Trophoblast cell (in vitro differentiated cells and primary cell): ENCODE data around the gene BCAT1.
"Not testable (repeated sequence)": the region's sequence is repeated elsewhere in the genome, so short reads cannot be mapped to it uniquely, and the experiment has no call there.

Experiments used
- DNase-seq, 2 donors: peaks; one replicate each; pipeline ENCODE4 v3.0.0-alpha.2; 2016
- H2AFZ ChIP-seq: 2 replicates; pipeline ENCODE4 v1.6.1; 2013; ENCODE audit warnings: low read length, moderate library complexity, mild to moderate bottlenecking; ENCODE audit not compliant: insufficient read depth, poor library complexity
- H2AK5ac ChIP-seq: 2 replicates; pipeline ENCODE4 v1.6.1; 2013; ENCODE audit warnings: mild to moderate bottlenecking, low read length
- H2BK120ac ChIP-seq: 2 replicates; pipeline ENCODE4 v1.6.1; 2013; ENCODE audit warnings: low read length, mild to moderate bottlenecking, moderate library complexity; ENCODE audit not compliant: insufficient read depth, poor library complexity
- H2BK12ac ChIP-seq: 2 replicates; pipeline ENCODE4 v1.6.1; 2013; ENCODE audit warnings: mild to moderate bottlenecking, low read length, moderate library complexity
- H2BK5ac ChIP-seq: 2 replicates; pipeline ENCODE4 v1.6.1; 2013; ENCODE audit warnings: low read length, low read depth, moderate library complexity, mild to moderate bottlenecking; ENCODE audit not compliant: poor library complexity
- H3K14ac ChIP-seq: 2 replicates; pipeline ENCODE4 v1.6.1; 2013; ENCODE audit warnings: mild to moderate bottlenecking, low read length
- H3K18ac ChIP-seq: 2 replicates; pipeline ENCODE4 v1.6.1; 2013; ENCODE audit warnings: mild to moderate bottlenecking, low read length
- H3K23ac ChIP-seq: 2 replicates; pipeline ENCODE4 v1.6.1; 2013; ENCODE audit warnings: low read length
- H3K27ac ChIP-seq: 2 replicates; pipeline ENCODE4 v1.5.1; 2013; ENCODE audit warnings: low read depth, mild to moderate bottlenecking, inconsistent platforms, low read length, moderate library complexity
- H3K27me3 ChIP-seq: 2 replicates; pipeline ENCODE4 v1.6.1; 2013; ENCODE audit warnings: inconsistent platforms, mild to moderate bottlenecking, low read length, moderate library complexity; ENCODE audit not compliant: insufficient read depth
- H3K36me3 ChIP-seq, 2 experiments: 1 replicate in 1 of 2; 2 replicates in 1 of 2; pipeline ENCODE4 v1.6.1; 2013; ENCODE audit warnings: low read length in 2 of 2, mild to moderate bottlenecking in 2 of 2, moderate library complexity in 1 of 2; ENCODE audit not compliant: insufficient read depth in 2 of 2, control insufficient read depth in 1 of 2
- H3K4ac ChIP-seq: 2 replicates; pipeline ENCODE4 v1.6.1; 2013; ENCODE audit warnings: low read depth, mild to moderate bottlenecking, low read length, moderate library complexity
- H3K4me1 ChIP-seq, 2 experiments: 1 replicate in 1 of 2; 2 replicates in 1 of 2; pipeline ENCODE4 v1.6.1; 2013; ENCODE audit warnings: low read length in 2 of 2, mild to moderate bottlenecking in 2 of 2, moderate library complexity in 1 of 2; ENCODE audit not compliant: insufficient read depth in 2 of 2, control insufficient read depth in 1 of 2
- H3K4me2 ChIP-seq: 2 replicates; pipeline ENCODE4 v1.6.1; 2013; ENCODE audit warnings: inconsistent platforms, mild to moderate bottlenecking, low read length, moderate library complexity
- H3K4me3 ChIP-seq: 2 replicates; pipeline ENCODE4 v1.5.1; 2013; ENCODE audit warnings: mild to moderate bottlenecking, low read depth, low read length, inconsistent platforms
- H3K79me1 ChIP-seq: one replicate; pipeline ENCODE4 v1.6.1; 2013; ENCODE audit warnings: low read length
- H3K79me2 ChIP-seq: 2 replicates; pipeline ENCODE4 v1.6.1; 2013; ENCODE audit warnings: low read length, mild to moderate bottlenecking; ENCODE audit not compliant: control insufficient read depth, insufficient read depth, poor library complexity
- H3K9ac ChIP-seq: 2 replicates; pipeline ENCODE4 v1.6.1; 2013; ENCODE audit warnings: mild to moderate bottlenecking, low read length
- H3K9me3 ChIP-seq: 2 replicates; pipeline ENCODE4 v1.6.1; 2013; ENCODE audit warnings: low read depth, mild to moderate bottlenecking, control low read depth, inconsistent platforms, low read length; ENCODE audit not compliant: insufficient read depth
- H4K12ac ChIP-seq: 2 replicates; pipeline ENCODE4 v1.6.1; 2013; ENCODE audit warnings: low read depth, mild to moderate bottlenecking, low read length, moderate library complexity
- H4K8ac ChIP-seq: 2 replicates; pipeline ENCODE4 v1.6.1; 2013; ENCODE audit warnings: low read depth, mild to moderate bottlenecking, low read length, moderate library complexity
- H4K91ac ChIP-seq: one replicate; pipeline ENCODE4 v1.6.1; 2013; ENCODE audit warnings: low read depth, mild to moderate bottlenecking, low read length, moderate library complexity
- WGBS: extraction: QIAGEN DNeasy Blood & Tissue Kit; methylation state at CpG from one replicate; pipeline ENCODE4 v1.1.7; 2013; ENCODE audit warnings: missing lambda C conversion rate; ENCODE audit not compliant: insufficient read length, insufficient coverage; ENCODE audit errors: extremely low coverage; 5-methylcytosine and 5-hydroxymethylcytosine counted together

BCAT1 gene

DNA sequence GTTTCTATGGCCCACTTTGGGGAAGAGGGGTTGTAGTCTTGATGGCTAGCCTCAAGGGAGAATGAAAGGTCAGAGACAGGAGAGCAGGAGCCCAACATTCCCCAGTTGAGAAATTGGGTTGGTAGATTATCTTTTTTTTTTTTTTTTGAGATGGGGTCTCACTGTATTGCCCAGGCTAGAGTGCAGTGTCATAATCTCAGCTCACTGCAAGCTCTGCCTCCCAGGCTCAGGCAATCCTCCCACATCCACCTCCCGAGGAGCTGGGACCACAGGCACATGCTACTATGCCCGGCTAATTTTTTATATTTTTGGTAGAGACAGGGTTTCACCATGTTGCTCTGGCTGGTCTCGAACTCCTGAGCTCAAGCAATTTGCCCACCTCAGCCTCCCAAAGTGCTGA is 34.9 kb downstream of the BCAT1 start:
- Histone ChIP-seq H3K9me3 (no peaks in the 10 kb centered on the region), H3K27me3 (no peaks in the 10 kb centered on the region), H4K91ac (no peak overlapping the region), H3K4me2 (no peak overlapping the region), H3K36me3 (peaks cover 3 to 4% of the 10 kb centered on the region in 2 experiments), H2AK5ac (no peak overlapping the region), H2BK120ac (no peak overlapping the region), H3K14ac (no peak overlapping the region), H2BK12ac (no peak overlapping the region), H3K79me1 (no peaks in the 10 kb centered on the region), H3K23ac (no peak overlapping the region), H3K4ac (no peak overlapping the region), H3K18ac (no peak overlapping the region), H4K12ac (no peak overlapping the region), H2BK5ac (no peak overlapping the region), H3K4me1 (peaks cover 0 to 14% of the 10 kb centered on the region in 2 experiments), H2AFZ (no peak overlapping the region), H4K8ac (no peak overlapping the region), H3K79me2 (peaks cover 2% of the 10 kb centered on the region), H3K9ac (no peak overlapping the region), H3K4me3 (no peak overlapping the region), H3K27ac (no peak overlapping the region)
- no CpG with 5 or more reads among the region's 3 CpGs for WGBS
- no peak for DNase-seq

DNA sequence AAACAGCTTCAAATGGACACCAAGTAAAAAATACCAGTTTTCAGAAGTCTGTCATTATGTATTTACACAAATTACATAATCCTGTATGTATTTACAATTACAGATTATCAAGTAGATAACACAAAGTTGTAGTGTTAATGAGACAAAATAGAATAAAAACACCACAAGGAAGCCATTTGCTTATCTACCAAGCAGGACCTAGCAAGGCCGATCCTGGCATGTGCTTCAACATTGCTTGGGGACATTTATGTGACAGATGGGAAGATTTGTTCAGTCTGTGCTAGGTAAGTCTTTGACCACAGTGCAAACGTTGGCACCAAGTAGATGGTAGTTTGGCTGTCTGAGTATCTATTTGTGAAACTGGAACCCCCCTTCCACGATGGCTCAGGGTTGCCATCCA is 35.8 kb downstream of the BCAT1 start:
- no peak overlapping the region for H4K12ac ChIP-seq
- peaks cover 2% of the 10 kb centered on the region for H3K79me2 ChIP-seq
- no peak overlapping the region for H3K27ac ChIP-seq
- no peak overlapping the region for H3K4ac ChIP-seq
- H3K14ac ChIP-seq, result no peak overlapping the region
- H3K23ac ChIP-seq, result no peak overlapping the region
- H3K27me3 ChIP-seq, result no peaks in the 10 kb centered on the region
- H3K18ac ChIP-seq, result no peak overlapping the region
- no peak overlapping the region for H2AFZ ChIP-seq
- H3K9me3 ChIP-seq, result no peaks in the 10 kb centered on the region
- no CpG with 5 or more reads among the region's 3 CpGs for WGBS
- no peaks in the 10 kb centered on the region for H3K79me1 ChIP-seq
- H3K36me3 ChIP-seq, result peaks cover 3 to 4% of the 10 kb centered on the region in 2 experiments
- H4K91ac ChIP-seq, result no peak overlapping the region
- no peak overlapping the region for H3K4me3 ChIP-seq
- no peak overlapping the region for H4K8ac ChIP-seq
- H3K9ac ChIP-seq, result no peak overlapping the region
- no peak overlapping the region for H3K4me2 ChIP-seq
- H3K4me1 ChIP-seq, result peaks cover 0 to 14% of the 10 kb centered on the region in 2 experiments
- H2BK5ac ChIP-seq, result no peak overlapping the region
- no peak for DNase-seq
- H2AK5ac ChIP-seq, result no peak overlapping the region
- no peak overlapping the region for H2BK120ac ChIP-seq
- H2BK12ac ChIP-seq, result no peak overlapping the region

DNA sequence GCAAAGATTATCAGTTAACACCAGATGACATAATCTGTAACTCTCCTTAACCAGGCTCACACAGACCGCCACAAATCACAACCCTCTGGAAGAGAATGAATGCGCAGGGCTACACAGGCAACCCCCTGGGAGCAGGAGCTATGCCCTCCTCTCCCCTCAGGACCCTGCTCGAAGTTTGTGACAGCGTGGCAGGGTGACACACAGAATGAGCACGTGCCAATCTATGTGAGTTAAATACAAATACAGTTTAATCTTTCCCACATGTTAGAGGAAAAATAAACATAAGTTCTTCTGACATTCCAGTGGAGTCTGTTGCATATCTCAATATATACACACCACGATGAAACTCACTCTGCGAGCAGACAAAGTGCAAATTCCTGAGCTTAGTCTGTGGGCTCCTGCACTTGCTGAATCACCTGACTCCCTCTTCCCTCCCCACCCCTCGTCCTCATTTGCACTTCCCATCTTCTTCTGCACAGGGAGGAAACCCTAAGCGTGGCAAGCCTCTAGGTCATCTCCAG is 37.6 kb downstream of the BCAT1 start:
- Histone ChIP-seq H2BK5ac (no peak overlapping the region), H3K36me3 (peaks cover 0 to 4% of the 10 kb centered on the region in 2 experiments), H3K27ac (no peak overlapping the region), H2AFZ (no peak overlapping the region), H3K23ac (no peak overlapping the region), H3K79me2 (peaks cover 2% of the 10 kb centered on the region), H3K4me2 (no peak overlapping the region), H3K27me3 (no peaks in the 10 kb centered on the region), H4K12ac (no peak overlapping the region), H3K9me3 (no peaks in the 10 kb centered on the region), H3K4me3 (no peak overlapping the region), H3K14ac (no peak overlapping the region), H2BK12ac (no peak overlapping the region), H3K79me1 (no peaks in the 10 kb centered on the region), H3K9ac (no peak overlapping the region), H3K4ac (no peak overlapping the region), H2BK120ac (no peak overlapping the region), H2AK5ac (no peak overlapping the region), H4K8ac (no peak overlapping the region), H3K18ac (no peak overlapping the region), H4K91ac (no peak overlapping the region), H3K4me1 (peaks cover 3 to 17% of the 10 kb centered on the region in 2 experiments)
- no CpG with 5 or more reads among the region's 9 CpGs for WGBS
- no peak for DNase-seq

DNA sequence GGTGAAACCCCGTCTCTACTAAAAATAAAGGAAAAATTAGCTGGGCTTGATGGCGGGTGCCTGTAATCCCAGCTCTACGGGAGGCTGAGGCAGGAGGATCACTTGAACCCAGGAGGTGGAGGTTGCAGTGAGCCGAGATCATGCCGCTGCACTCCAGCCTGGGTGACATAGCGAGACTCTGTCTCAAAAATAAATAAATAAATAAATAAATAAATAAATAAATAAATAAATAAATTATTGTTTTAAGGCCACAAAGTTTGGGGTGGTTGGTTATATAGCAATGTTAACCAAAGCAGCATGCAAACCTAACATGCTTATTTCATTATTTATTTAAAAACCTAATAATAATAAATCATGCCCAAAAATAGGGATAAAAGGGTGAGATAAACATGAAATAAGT is 38.7 kb downstream of the BCAT1 start:
- not testable (repeated sequence) for H3K36me3 ChIP-seq, H2BK12ac ChIP-seq, H2AK5ac ChIP-seq, H3K18ac ChIP-seq, H3K14ac ChIP-seq, H2BK5ac ChIP-seq, H3K4me3 ChIP-seq, H4K91ac ChIP-seq, H3K9ac ChIP-seq, H2AFZ ChIP-seq, H2BK120ac ChIP-seq, H3K4ac ChIP-seq, DNase-seq, H3K4me2 ChIP-seq, H3K79me1 ChIP-seq, H3K9me3 ChIP-seq, H3K27me3 ChIP-seq, H4K12ac ChIP-seq, H3K27ac ChIP-seq, H3K23ac ChIP-seq, H4K8ac ChIP-seq, H3K79me2 ChIP-seq
- WGBS, result no CpG with 5 or more reads among the region's 6 CpGs
- peaks cover 8 to 25% of the 10 kb centered on the region in 2 experiments for H3K4me1 ChIP-seq
